ENCODE results near the gene TMEM52B.

TMEM52B gene

DNA sequence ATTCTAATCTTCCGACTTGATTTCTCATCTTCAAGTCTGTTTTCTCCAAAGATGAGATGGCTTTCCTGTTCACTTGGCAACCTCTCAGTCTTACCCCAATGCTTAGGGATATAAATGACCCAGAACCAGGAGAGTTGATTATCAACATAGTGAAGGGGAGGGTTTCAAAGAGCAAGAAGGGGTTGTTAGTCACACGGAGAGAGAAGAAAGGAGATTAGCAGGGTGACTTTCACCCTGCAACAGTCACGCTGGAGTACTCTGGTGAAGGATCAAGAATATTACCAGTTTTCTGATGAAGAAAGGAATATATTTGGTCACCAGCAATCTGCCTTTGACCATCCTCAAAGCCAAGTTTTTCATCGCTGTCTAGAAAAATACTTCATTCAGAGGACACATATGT lies at the start of gene TMEM52B:
Gene TMEM52B (plus strand): TSS at position 212 of the 400 bp plus-strand sequence. CDS start 543 bp downstream, outside the sequence.
- DNase-seq (ENCODE audit: low spot score) (no peak), FAIRE-seq (no peak)

DNA sequence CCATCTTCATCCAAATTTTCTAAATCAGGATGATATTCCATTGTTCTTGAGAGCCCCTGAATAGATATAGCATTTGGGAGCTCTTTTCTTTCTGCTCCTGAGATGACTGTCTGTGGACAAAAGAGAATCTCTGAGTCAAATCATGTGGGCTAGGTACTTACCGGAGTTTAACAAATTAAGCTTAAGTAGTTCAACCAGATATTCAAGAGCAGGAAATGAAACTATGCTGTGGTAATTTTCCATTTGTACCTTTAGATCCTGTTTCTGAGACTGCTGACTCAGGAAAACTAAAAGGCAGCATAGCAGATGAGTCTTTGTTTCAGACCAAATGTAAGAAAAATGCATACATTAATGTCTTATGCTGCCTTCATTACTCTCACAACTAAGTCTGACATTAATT lies 48.8 kb upstream of the TMEM52B start, which contains the start of gene CLEC7A:
Gene CLEC7A (minus strand): TSS at position 158 of the 400 bp plus-strand sequence. CDS start 117 bp downstream, at position 41.
- FAIRE-seq (no peak), DNase-seq (ENCODE audit: low spot score) (no peak)

DNA sequence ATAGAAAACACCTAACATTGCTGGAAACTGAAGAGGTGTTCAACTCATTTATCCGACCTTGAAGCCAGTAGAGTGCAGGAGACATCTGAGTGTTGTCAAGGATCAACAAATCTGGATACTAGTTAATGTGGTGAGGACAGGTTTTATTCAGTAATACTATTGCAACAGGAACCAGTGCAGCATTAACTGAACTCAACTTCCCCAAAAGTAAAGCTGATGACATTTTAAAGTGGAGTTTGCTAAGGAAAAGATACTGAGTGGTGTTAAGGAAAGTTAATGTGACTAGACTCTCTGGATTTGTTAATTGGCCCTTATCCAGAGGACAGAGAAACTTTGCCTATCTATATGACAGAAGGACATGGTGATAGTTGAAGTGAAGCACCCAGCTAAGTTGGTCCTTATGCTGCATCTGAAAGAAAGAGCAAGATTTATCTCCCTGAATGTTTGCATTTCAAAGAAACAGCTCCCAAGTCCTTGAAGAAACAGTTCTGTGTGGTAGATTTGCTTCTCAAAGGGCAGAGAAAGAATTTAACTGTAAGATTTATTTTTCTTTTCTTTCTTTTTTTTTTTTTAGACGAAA lies 47.6 kb upstream of the TMEM52B start:
- DNase-seq (ENCODE audit: low spot score) (no peak), FAIRE-seq (peak; percentile 52)

DNA sequence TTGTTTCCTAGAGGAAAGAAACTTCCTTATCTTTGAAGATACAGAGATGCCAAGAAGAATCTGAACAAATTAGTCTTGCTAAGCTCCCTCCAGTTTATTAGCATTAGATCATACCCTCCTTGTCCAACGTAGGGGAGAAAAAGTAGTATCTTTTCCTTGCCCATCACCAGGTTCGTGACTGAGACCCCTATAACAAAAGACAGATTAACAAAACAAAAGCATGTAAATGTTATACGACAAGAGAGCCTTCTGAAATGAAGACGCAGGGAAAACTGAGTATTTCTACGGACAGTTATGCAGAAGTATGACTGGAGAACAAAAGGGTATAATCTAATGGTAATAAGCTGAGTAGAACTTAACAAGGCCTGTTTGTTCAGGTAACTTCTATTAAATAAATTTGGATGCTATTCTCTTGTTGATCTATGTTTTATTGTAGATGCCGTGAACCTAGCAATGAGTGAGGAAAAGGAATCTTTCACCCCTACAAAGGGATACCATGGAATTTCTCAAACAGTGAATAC lies 45.9 kb upstream of the TMEM52B start:
- FAIRE-seq (no peak), DNase-seq (ENCODE audit: low spot score) (no peak)

DNA sequence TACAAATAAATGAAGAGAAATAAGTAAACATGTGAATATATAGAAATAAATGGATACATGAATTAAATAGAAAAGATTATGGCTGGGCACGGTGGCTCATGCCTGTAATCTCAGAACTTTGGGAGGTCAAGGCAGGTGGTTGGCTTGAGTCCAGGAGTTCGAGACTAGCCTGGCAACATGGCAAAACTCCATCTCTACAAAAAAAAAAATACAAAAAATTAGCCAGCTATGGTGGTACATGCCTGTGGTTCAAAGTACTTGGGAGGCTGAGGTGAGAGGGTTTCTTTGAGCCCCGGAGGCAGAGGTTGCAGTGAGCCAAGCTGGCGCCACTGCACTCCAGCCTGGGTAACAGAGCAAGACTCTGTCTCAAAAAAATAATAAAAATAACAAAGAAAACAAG lies 43.7 kb upstream of the TMEM52B start:
- DNase-seq (ENCODE audit: low spot score) (no peak), FAIRE-seq (no peak)

DNA sequence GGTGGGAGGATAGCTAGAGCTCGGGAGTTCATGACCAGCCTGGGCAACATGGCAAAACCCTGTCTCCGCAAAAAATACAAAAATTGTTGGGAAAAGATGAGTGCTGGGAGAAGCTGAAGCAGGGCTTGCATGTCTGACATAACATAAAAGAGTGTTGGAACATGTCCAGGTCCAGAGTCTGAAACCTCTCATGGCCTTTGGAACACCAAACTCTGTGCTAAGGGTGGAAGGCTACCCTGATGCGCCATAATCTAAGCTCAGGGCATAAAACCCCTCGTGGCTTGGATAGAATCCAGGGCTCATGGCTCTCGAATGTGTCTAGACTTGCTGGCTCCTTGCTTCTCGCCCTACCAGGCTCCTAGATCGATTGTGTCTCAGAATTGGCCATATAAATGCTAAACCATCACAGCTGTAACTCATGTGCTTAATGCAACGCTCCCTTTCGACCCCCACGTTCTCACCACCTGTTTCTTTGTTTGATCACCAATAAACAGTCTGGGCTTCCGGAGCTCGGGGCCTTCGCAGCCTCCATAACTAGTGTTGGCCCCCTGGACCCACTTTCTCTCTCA lies 42.1 kb upstream of the TMEM52B start:
- DNase-seq (ENCODE audit: low spot score) (no peak), FAIRE-seq (peak; percentile 77)

DNA sequence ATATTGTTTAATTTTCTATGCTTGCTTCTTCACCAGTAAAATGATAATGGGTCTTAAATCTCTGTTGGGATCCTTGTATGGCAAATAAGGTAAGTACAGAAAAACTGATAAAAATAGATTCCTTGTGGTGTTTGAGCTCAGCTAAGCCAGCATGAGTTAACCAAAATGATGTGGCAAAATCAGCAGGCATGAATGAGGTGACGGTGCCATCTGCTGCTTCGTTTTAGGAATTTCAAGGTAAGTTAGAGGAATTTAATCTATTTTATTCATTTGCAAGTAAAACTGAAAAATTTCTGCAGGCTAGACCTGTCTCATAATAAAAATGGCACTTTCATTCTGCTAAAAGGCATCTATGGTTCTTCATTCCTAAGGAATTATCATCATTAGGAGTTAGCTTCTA lies 38.8 kb upstream of the TMEM52B start:
- peak; percentile 48 for DNase-seq (ENCODE audit: low spot score)

DNA sequence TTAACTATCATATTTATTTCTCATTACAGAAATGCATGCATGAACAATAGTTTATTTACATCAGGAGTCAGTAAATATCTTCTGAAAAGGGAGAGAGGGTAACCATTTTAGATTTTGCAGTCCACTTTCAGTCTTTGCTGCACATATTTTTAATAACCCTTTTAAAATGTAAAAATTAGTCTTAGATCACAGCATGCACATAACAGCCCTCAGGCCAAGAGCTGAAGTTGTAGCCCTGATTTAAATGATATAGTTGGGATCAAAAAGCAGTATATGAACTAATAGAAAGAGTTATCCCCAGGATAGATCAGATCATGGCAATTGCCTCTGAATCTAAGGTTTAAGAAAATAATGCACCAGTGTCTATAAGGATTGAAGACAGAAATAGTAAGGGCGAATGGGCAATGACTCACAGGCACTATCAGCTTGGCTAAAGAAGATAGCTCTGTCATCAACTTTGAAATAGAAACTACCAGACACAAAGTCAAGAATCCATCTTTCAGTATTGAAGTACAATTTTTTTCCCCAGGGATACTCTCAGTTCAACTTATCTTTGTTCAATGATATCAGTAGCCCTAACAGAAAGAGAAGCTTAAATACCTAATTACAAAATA lies 35.7 kb upstream of the TMEM52B start:
- no peak for FAIRE-seq
- DNase-seq (ENCODE audit: low spot score), result no peak

More for the DNA sequence above, 38.8 kb upstream of the TMEM52B start:
- no peak for FAIRE-seq

DNA sequence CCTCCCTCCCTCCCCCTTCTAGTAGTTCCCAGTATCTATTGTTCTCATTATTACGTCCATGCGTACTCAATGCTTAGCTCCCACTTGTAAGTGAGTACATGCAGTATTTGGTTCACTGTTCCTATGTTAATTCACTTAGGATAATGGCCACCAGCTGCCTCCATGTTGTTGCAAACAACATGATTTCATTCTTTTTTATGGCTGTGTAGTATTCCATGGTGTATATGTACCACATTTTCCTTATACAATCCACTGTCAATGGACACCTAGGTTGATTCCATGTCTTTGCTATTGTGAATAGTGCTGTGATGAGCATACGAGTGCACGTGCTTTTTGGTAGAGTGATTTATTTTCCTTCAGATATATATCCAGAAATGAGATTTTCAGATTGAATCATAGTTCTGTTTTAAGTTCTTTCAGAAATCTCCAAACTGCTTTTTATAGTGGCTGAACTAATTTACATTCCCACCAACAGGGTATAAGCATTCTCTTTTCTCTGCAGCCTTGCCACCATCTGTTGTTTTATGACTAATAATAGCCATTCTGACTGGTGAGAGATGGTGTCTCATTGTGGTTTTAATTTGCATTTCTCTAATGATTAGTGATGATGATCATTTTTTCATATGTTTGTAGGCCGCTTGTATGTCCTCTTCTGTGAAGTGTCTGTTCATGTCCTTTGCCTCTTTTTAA lies 31.0 kb upstream of the TMEM52B start:
- DNase-seq (ENCODE audit: low spot score) (no peak), FAIRE-seq (peak; percentile 97)

DNA sequence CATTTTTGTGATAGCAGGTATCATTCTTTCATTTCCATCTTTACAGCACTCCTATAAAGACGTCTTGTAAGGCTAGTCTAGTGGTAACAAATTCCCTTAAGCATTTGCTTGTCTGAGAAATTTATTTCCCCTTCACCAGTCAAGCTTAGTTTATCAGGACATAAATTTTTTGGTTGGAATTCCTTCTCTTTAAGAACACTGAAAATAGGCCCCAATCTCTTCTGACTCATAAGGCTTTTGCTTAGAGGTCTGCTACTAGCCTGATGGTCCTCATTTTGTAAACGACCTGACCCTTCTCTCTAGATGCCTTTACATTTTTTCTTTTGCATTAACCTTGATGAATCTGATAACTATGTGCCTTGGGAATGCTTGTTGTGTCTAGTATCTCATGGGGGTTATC lies 27.2 kb upstream of the TMEM52B start:
- DNase-seq (ENCODE audit: low spot score), result no peak
- FAIRE-seq, result no peak

DNA sequence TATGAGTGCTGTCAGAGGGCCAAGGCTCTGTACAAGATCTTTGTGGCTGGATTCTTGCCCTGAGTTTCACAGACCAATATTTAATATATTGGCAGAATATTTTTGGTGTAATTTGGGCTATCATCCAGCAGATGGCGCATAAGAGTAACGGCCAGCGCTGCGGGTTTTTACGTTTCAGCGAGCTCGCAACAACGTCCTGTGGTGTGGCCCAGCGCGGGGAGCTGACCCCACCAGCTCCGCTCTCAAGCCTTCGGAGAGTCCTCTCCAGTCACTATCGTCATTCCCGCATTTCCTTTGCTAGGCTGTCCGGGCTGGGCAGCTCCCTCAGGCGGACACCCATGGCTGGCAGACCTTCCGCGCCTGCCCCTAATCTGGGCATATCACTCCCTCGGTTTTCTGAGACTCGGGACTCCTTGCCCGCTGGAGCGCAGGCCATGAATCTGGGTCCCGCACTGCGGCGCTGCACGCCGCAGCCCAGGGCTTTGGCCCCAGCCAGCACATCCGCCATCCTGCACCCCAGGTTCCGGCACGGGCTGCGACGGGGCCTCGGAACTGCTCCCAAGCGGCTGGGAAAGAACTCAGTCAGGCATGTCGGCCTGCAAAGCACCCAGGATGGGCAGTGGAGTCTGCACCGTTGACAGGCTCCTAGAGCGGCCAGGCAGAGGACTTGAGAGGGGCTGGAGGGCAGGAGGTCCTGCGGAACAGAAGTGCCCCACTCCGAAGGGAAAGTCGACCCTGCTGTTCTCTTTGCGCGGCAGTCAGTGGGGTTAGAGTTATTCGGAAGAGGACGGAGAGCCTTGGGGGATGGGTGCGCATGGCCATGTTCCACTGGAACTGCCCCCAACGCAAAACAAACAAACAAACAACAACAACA lies 25.3 kb upstream of the TMEM52B start:
- DNase-seq (ENCODE audit: low spot score) (peak; percentile 83), FAIRE-seq (peak; percentile 58)

DNA sequence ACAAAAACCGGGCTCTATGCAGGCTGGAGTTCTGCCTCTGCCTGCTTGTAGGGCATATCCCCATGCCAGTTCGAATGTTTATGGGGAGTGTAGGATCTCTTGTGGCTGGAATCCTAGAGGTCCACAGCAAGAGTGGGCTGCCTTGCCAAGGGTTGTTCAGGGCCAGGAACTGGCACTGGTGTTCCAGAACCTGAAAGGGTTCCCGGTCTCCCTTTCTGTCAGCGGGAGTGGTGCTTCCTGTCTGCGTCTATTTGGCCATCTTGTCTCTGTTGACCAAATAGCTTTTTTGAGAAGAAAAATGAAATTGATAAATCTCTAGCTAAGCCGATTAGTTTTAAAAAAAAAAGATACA lies 24.7 kb upstream of the TMEM52B start:
- FAIRE-seq (no peak), DNase-seq (ENCODE audit: low spot score) (no peak)

DNA sequence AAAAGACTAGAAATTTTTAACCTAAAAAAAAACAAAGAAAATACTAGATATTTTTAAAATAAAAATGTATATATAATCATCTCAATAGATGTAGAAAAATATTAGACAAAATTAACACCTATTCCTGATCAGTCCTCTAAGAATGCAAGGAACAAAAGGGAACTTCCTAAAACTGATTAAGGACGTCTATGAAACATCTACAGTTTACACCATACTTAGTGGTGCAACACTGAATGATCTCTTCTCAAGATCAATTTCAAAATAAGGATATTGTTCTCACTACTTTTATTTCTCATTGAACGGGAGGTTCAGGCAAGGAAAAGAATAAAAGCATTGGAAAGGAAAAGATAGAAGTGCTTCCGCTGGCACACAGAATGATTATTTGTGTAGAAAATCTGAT lies 22.9 kb upstream of the TMEM52B start:
- DNase-seq (ENCODE audit: low spot score), result no peak
- no peak for FAIRE-seq

DNA sequence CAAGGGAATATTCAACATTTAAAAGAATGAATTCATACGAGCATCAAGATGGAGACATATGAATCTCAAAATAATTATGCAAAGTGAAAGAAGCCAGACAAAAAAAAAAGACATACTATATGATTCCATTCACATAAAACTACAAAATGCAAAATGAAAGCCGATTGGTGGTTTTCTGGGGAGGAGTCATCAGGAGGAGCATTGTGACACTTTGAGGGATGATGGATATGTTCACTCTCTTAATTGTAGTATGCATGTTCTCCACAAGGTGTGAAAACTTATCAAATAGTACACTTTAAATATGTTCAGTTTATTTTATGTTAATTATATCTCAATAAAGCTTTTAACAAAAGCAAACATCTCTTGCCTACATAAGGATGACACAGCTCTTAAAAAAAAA lies 20.4 kb upstream of the TMEM52B start:
- DNase-seq (ENCODE audit: low spot score), result no peak
- FAIRE-seq, result no peak

DNA sequence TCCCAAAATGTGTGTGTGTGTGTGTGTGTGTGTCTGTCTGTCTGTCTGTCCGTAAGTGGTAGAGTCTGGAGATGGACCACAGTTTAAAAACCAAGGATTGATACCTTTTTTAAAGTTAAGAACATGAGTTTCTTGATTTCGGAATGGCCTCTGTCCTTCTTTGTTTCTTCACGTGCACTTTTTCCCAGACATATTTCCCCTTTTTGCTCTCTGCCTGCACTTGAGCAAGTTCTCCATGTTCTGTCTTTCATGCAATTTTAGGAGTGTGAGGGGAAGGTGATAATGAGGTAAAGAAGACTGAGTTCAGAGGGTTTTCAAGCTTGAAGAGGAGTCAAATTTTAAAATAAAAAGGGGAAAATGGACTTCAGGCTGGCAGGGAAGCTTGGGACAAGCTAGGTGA lies 19.6 kb upstream of the TMEM52B start:
- DNase-seq (ENCODE audit: low spot score) (no peak), FAIRE-seq (no peak)

DNA sequence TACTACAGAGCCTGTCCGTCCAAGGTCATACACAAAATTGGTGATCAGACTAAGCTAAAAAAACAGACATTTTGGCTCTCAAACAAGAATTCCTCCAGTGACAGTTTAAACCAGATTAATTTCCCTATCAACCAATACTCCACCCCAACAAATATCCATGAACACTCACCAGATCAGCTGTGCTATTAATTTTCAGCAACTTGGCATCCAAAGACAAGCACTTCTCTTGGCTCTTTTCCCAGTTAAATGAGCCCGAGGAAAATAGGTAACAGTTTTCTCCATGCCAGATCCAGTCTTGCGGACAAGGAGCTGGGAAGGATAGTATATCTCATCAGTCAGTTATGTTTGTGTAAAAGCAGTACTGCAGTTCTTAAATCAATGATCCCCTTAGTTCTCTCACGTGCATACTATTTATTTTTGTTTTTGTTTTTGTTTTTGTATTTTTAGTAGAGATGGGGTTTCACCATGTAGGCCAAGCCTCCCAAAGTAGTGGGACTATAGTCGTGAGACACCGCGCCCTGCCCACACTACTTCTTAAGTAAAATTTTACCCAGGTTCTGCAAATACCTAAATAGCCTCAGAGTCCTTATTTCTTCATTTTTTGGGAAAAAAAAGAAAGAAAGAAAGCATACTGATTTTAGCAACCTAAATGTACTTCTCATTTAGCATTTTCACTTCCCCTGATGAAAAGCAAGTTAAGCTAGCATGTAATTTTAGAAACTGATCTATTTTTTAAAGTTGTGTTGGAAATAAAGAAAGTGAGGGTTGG lies 18.0 kb upstream of the TMEM52B start:
- FAIRE-seq, result no peak

DNA sequence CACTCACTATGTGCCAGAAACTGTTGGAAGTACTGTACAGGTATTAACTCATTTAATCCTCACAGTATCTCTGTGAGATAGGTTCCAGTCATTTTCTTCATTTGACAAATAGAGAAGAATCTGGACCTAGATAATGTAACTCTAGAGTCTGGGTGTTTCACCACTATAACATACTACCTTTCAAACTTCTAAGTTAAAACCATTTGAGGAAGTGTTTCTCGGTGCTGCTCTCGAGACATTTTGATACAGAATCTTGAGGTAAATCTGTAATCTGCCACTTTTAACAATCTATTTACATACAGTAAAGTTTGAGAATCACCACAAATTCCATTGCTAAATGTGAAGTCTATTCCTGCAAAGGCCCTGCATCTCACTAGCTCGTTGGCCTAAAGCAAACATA lies 15.7 kb upstream of the TMEM52B start:
- no peak for FAIRE-seq

More for the DNA sequence above, 18.0 kb upstream of the TMEM52B start:
- no peak for DNase-seq (ENCODE audit: low spot score)

DNA sequence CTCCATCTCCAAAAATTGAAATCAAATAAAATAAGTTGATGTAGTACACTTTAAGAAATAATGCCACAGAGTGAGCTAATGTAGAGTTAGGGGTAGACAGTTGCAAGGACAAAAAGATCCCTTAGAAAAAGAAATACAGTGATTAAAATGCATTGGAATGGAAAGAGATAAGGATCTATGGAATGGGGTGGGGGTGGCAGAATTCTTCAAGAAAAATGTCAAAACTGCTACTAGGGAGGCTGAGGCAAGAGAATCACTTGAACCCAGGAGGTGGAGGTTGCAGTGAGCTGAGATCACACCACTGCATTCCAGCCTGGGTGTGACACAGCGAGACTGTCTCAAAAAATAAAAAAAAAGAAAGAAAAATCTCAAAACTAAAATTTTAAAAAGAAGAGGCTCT lies 13.4 kb upstream of the TMEM52B start:
- no peak for FAIRE-seq

More for the DNA sequence above, 15.7 kb upstream of the TMEM52B start:
- DNase-seq (ENCODE audit: low spot score), result no peak

DNA sequence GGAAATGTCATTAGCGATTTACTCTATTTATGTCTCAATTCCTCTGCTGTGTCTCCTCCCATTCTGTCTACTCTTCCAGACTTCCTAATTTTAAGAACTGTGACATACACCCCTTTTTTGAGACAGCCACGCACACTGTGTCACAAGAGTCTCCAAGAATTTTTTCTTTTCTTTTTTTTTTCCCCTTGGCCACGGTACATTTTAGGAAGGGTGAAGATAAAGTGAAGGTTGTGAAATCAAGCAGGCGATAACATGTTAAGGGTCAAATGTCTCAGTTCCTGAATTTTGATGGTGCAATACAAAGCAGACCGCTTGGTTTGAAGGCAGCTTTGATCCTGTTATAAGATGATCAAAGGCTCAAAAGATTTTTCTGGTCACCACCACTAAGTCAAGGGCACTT lies 11.2 kb upstream of the TMEM52B start:
- DNase-seq (ENCODE audit: low spot score) (no peak), FAIRE-seq (no peak)

More for the DNA sequence above, 13.4 kb upstream of the TMEM52B start:
- no peak for DNase-seq (ENCODE audit: low spot score)

DNA sequence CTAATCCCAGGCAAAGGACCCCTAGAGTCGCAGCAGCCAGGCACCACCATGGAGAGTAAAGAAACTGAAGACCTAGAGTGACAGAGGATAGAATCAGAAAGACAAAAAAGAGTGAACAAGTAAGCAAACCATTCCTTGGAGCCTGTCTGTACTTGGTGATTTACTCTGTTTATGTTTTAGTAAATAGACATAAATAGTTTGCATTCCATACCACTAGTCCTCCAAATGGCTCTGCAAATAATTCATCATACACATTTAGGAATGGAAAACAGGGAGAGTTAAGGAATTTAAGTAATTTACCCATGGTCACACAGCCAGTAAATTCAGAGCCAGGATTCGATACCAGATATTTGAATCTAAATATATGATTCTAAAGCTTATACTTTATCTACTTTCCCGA lies 9.7 kb upstream of the TMEM52B start:
- FAIRE-seq (no peak), DNase-seq (ENCODE audit: low spot score) (no peak)
